ENCODE measurements around the gene TRIM40. TPM values are rescaled to one million over a fixed set of nuclear protein-coding genes. Genes with fewer than 3 reads are reported as not detected.
A peak's percentile ranks its signal among the peaks of the same experiment; 100 is the strongest.
"Not testable (repeated sequence)": the region's sequence is repeated elsewhere in the genome, so short reads cannot be mapped to it uniquely, and the experiment has no call there.

TRIM40 gene
- total RNA-seq, 2 experiments from 2014 or later: not detected

- H3K4me1 Mint-ChIP-seq: peaks cover 13% of the 10 kb centered on the region
- POLR2A ChIA-PET: no interaction called here
Measured at GRCh38 chr6:30157581-30157980, 21.6 kb downstream of the TRIM40 start.

GRCh38 chr6:30157999-30158398, 22.1 kb downstream of the TRIM40 start:
- ATAC-seq (ENCODE audit: low read depth) (no peak), DNase-seq (no peak)
- POLR2A ChIA-PET: no interaction called here
- Mint-ChIP-seq H3K9me3 (no peaks in the 10 kb centered on the region), H3K27me3 (peaks cover 13% of the 10 kb centered on the region), H3K36me3 (no peaks in the 10 kb centered on the region), H3K27ac (no peak overlapping the region), H3K4me3 (no peak overlapping the region), H3K4me1 (peaks cover 13% of the 10 kb centered on the region)

More at GRCh38 chr6:30157581-30157980, 21.6 kb downstream of the TRIM40 start:
- H3K27me3 Mint-ChIP-seq: peaks cover 16% of the 10 kb centered on the region
- no peak for DNase-seq
- no peaks in the 10 kb centered on the region for H3K36me3 Mint-ChIP-seq
- no peaks in the 10 kb centered on the region for H3K9me3 Mint-ChIP-seq
- no peak for ATAC-seq (ENCODE audit: low read depth)
- no peak overlapping the region for H3K4me3 Mint-ChIP-seq
- no peak overlapping the region for H3K27ac Mint-ChIP-seq

GRCh38 chr6:30158475-30159040, 22.6 kb downstream of the TRIM40 start:
- Mint-ChIP-seq H3K9me3 (no peaks in the 10 kb centered on the region), H3K27me3 (peaks cover 10% of the 10 kb centered on the region), H3K4me1 (peaks cover 16% of the 10 kb centered on the region), H3K27ac (no peak overlapping the region), H3K4me3 (no peak overlapping the region), H3K36me3 (no peaks in the 10 kb centered on the region)
- no peak for DNase-seq
- POLR2A ChIA-PET: no interaction called here
- no peak for ATAC-seq (ENCODE audit: low read depth)

- H3K36me3 Mint-ChIP-seq: no peaks in the 10 kb centered on the region
- POLR2A ChIA-PET: no interaction called here
- H3K4me3 Mint-ChIP-seq: no peak overlapping the region
- H3K9me3 Mint-ChIP-seq: no peaks in the 10 kb centered on the region
- ATAC-seq (ENCODE audit: low read depth) (no peak), DNase-seq (no peak)
- peaks cover 5% of the 10 kb centered on the region for H3K27me3 Mint-ChIP-seq
- no peak overlapping the region for H3K27ac Mint-ChIP-seq
- H3K4me1 Mint-ChIP-seq: peaks cover 16% of the 10 kb centered on the region
Measured at GRCh38 chr6:30160008-30160784, 24.3 kb downstream of the TRIM40 start.

- ATAC-seq (ENCODE audit: low read depth) (no peak), DNase-seq (no peak)
- Mint-ChIP-seq H3K27ac (no peak within 1 kb of the TSS), H3K4me3 (no peak within 1 kb of the TSS), H3K27me3 (peaks cover 4% of the 10 kb centered on the region), H3K36me3 (no peaks in the 10 kb centered on the region), H3K4me1 (peaks cover 16% of the 10 kb centered on the region), H3K9me3 (no peaks in the 10 kb centered on the region)
- POLR2A ChIA-PET: no interaction called here
Measured at GRCh38 chr6:30160785-30161531, 25.0 kb downstream of the TRIM40 start, which contains the start of gene TRIM10. TRIM10 (minus strand) TSS chr6:30161211; CDS start chr6:30160858, 353 bp downstream.

GRCh38 chr6:30162265-30163089, 26.5 kb downstream of the TRIM40 start:
- Mint-ChIP-seq H3K4me3 (peak overlapping the region; percentile 3), H3K27ac (no peak overlapping the region), H3K4me1 (peaks cover 22% of the 10 kb centered on the region), H3K36me3 (no peaks in the 10 kb centered on the region), H3K9me3 (no peaks in the 10 kb centered on the region), H3K27me3 (no peaks in the 10 kb centered on the region)
- ATAC-seq (ENCODE audit: low read depth): no peak
- POLR2A ChIA-PET: no interaction called here
- no peak for DNase-seq

- POLR2A ChIA-PET: interaction anchor here (1.3 kb wide), 1 partner anchor 51 kb away, joined by 3 read pairs; no protein-coding TSS in a partner anchor
- Mint-ChIP-seq H3K4me3 (peak within 1 kb of the TSS; percentile 6), H3K27me3 (no peaks in the 10 kb centered on the region), H3K36me3 (no peaks in the 10 kb centered on the region), H3K27ac (no peak within 1 kb of the TSS), H3K9me3 (no peaks in the 10 kb centered on the region), H3K4me1 (peaks cover 24% of the 10 kb centered on the region)
- DNase-seq (peak; percentile 49), ATAC-seq (ENCODE audit: low read depth) (peak; percentile 40)
Measured at GRCh38 chr6:30163090-30163917, 27.4 kb downstream of the TRIM40 start, which contains the start of gene TRIM15. TRIM15 (plus strand) TSS chr6:30163546; CDS start chr6:30163685, 139 bp downstream.

GRCh38 chr6:30163918-30164654, 28.1 kb downstream of the TRIM40 start:
- DNase-seq (no peak), ATAC-seq (ENCODE audit: low read depth) (no peak)
- no peak overlapping the region for H3K27ac Mint-ChIP-seq
- no peak overlapping the region for H3K4me3 Mint-ChIP-seq
- no peaks in the 10 kb centered on the region for H3K36me3 Mint-ChIP-seq
- POLR2A ChIA-PET: interaction anchor here (1.3 kb wide), 1 partner anchor 50 kb away, joined by 3 read pairs; no protein-coding TSS in a partner anchor
- no peaks in the 10 kb centered on the region for H3K9me3 Mint-ChIP-seq
- H3K4me1 Mint-ChIP-seq: peaks cover 22% of the 10 kb centered on the region
- peaks cover 4% of the 10 kb centered on the region for H3K27me3 Mint-ChIP-seq

- H3K27me3 Mint-ChIP-seq: peaks cover 4% of the 10 kb centered on the region
- ATAC-seq (ENCODE audit: low read depth): no peak
- H3K9me3 Mint-ChIP-seq: no peaks in the 10 kb centered on the region
- POLR2A ChIA-PET: interaction anchor here (1.3 kb wide), 1 partner anchor 50 kb away, joined by 3 read pairs; no protein-coding TSS in a partner anchor
- no peak overlapping the region for H3K27ac Mint-ChIP-seq
- H3K4me1 Mint-ChIP-seq: peaks cover 22% of the 10 kb centered on the region
- no peak overlapping the region for H3K4me3 Mint-ChIP-seq
- DNase-seq: no peak
- no peaks in the 10 kb centered on the region for H3K36me3 Mint-ChIP-seq
Measured at GRCh38 chr6:30164714-30165113, 28.8 kb downstream of the TRIM40 start.

- H3K27me3 Mint-ChIP-seq; H3K36me3 Mint-ChIP-seq; H3K4me3 Mint-ChIP-seq; POLR2A ChIA-PET; ATAC-seq (ENCODE audit: low read depth); H3K27ac Mint-ChIP-seq; DNase-seq; H3K9me3 Mint-ChIP-seq: not testable (repeated sequence)
- peaks cover 22% of the 10 kb centered on the region for H3K4me1 Mint-ChIP-seq
Measured at GRCh38 chr6:30165238-30165637, 29.3 kb downstream of the TRIM40 start.

GRCh38 chr6:30167101-30167500, 31.2 kb downstream of the TRIM40 start:
- DNase-seq (no peak), ATAC-seq (ENCODE audit: low read depth) (peak; percentile 50)
- no peaks in the 10 kb centered on the region for H3K36me3 Mint-ChIP-seq
- H3K27me3 Mint-ChIP-seq: peaks cover 22% of the 10 kb centered on the region
- H3K9me3 Mint-ChIP-seq: no peaks in the 10 kb centered on the region
- peaks cover 24% of the 10 kb centered on the region for H3K4me1 Mint-ChIP-seq
- H3K27ac Mint-ChIP-seq: no peak overlapping the region
- no peak overlapping the region for H3K4me3 Mint-ChIP-seq
- POLR2A ChIA-PET: no interaction called here

GRCh38 chr6:30168741-30169140, 32.8 kb downstream of the TRIM40 start:
- ATAC-seq (ENCODE audit: low read depth) (no peak), DNase-seq (no peak)
- Mint-ChIP-seq H3K9me3 (no peaks in the 10 kb centered on the region), H3K27ac (no peak overlapping the region), H3K4me1 (peaks cover 17% of the 10 kb centered on the region), H3K4me3 (no peak overlapping the region), H3K27me3 (peaks cover 36% of the 10 kb centered on the region), H3K36me3 (no peaks in the 10 kb centered on the region)
- POLR2A ChIA-PET: interaction anchor here (0.6 kb wide), 1 partner anchor 111 kb away, joined by 3 read pairs; no protein-coding TSS in a partner anchor
